Endothelial cell of umbilical vein (primary cell): ENCODE data around the gene OR2AE1. TPM values are rescaled to one million over a fixed set of nuclear protein-coding genes. Genes with fewer than 3 reads are reported as not detected.

Source experiments
- BruUV-seq: library from RNA; stranded (reverse); fragments of 400-500 nt; replicated peaks from 2 replicates; lab custom pipeline; 2021; lab: Mats Ljungman, UMichigan
- CTCF ChIA-PET: fragments of 300-600, 350-600 bp; sonication (Branson Sonifier 250); formaldehyde crosslinking; loops from one replicate; lab custom pipeline; 2021; ENCODE audit warnings: antibody characterized with exemption, inconsistent platforms; lab: Charles Lee
- POLR2A ChIA-PET: fragments of 300-600, 350-600 bp; sonication (Branson Sonifier 250); formaldehyde crosslinking; loops from one replicate; lab custom pipeline; 2021; ENCODE audit warnings: antibody characterized with exemption, inconsistent platforms; lab: Charles Lee
- DNase-seq: peaks from one replicate; pipeline ENCODE4 v3.0.0-alpha.2; 2011; ENCODE audit warnings: low read depth, low spot score
- FAIRE-seq: peaks from 2 replicates; lab custom pipeline; 2011; peaks lifted over from hg19 to GRCh38; lab: Jason Lieb, UNC
- H2AFZ ChIP-seq: 2 replicates; pipeline ENCODE4 v1.6.0; 2012; ENCODE audit warnings: low read depth, low read length, control low read depth, inconsistent platforms
- H3K27ac ChIP-seq: 2 replicates; pipeline ENCODE4 v1.5.1; 2011; ENCODE audit warnings: low read depth, mild to moderate bottlenecking, control low read depth, low read length, moderate library complexity; ENCODE audit not compliant: insufficient read depth
- H3K27me3 ChIP-seq, 2 experiments: 2 replicates each; pipeline versions ENCODE4 v1.6.0 to v1.6.1; 2011; ENCODE audit warnings: low read length in 2 of 2, mixed read lengths in 1 of 2; ENCODE audit not compliant: control insufficient read depth in 2 of 2, insufficient read depth in 2 of 2
- H3K36me3 ChIP-seq, 2 experiments: 2 replicates in 1 of 2; 3 replicates in 1 of 2; pipeline ENCODE4 v1.5.1; 2011; ENCODE audit warnings: low read length in 2 of 2, mild to moderate bottlenecking in 1 of 2, moderate library complexity in 1 of 2; ENCODE audit not compliant: control insufficient read depth in 2 of 2, insufficient read depth in 2 of 2; ENCODE audit errors: extremely low read depth in 1 of 2
- H3K4me1 ChIP-seq: 3 replicates; pipeline ENCODE4 v1.5.1; 2011; ENCODE audit warnings: mild to moderate bottlenecking, low read length; ENCODE audit not compliant: control insufficient read depth, insufficient read depth; ENCODE audit errors: extremely low read depth
- H3K4me2 ChIP-seq: 2 replicates; pipeline ENCODE4 v1.6.1; 2011; ENCODE audit warnings: low read length, control low read depth, mixed read lengths; ENCODE audit not compliant: insufficient read depth
- H3K4me3 ChIP-seq, 3 experiments: fragments of 200-600 bp in 1 of 3; sonication (generic), shearing (Covaris generic) in 1 of 3; replicated peaks in 1 of 3; 2 replicates each; pipeline ENCODE4 v1.5.1; 2011 to 2016; ENCODE audit warnings: control low read depth in 3 of 3, low read length in 3 of 3, mild to moderate bottlenecking in 2 of 3, inconsistent platforms in 1 of 3, low read depth in 1 of 3, moderate library complexity in 1 of 3; ENCODE audit not compliant: insufficient read depth in 1 of 3
- H3K79me2 ChIP-seq: 2 replicates; pipeline ENCODE4 v1.6.0; 2012; ENCODE audit warnings: low read length, inconsistent platforms; ENCODE audit not compliant: control insufficient read depth, insufficient read depth
- H3K9ac ChIP-seq: replicated peaks from 2 replicates; pipeline ENCODE3; 2011; ENCODE audit warnings: low read length, control low read depth; ENCODE audit not compliant: insufficient read depth; ENCODE audit errors: extremely low read depth
- H3K9me1 ChIP-seq: replicated peaks from 3 replicates; pipeline ENCODE4 v1.6.0; 2011; ENCODE audit warnings: mild to moderate bottlenecking, low read length; ENCODE audit not compliant: control insufficient read depth, insufficient read depth; ENCODE audit errors: extremely low read depth
- H3K9me3 ChIP-seq: replicated peaks from 2 replicates; pipeline ENCODE4 v1.5.1; 2012; ENCODE audit warnings: low read length, inconsistent platforms; ENCODE audit not compliant: control insufficient read depth, insufficient read depth
- H4K20me1 ChIP-seq: replicated peaks from 2 replicates; pipeline ENCODE3; 2011; ENCODE audit warnings: mild to moderate bottlenecking, low read length; ENCODE audit not compliant: control insufficient read depth, insufficient read depth; ENCODE audit errors: extremely low read depth
- CTCF ChIP-seq, 2 donors: IDR thresholded peaks; 1 replicate in 1 of 2; 2 replicates in 1 of 2; pipeline ENCODE4 v1.5.1; 2011; ENCODE audit warnings: low read length in 2 of 2, mild to moderate bottlenecking in 2 of 2, moderate library complexity in 2 of 2, control low read depth in 1 of 2, inconsistent platforms in 1 of 2, low read depth in 1 of 2; ENCODE audit not compliant: insufficient read depth in 1 of 2; ENCODE audit errors: extremely low read depth in 1 of 2
- EZH2 ChIP-seq: IDR thresholded peaks from 2 replicates; pipeline ENCODE4 v1.6.1; 2012; ENCODE audit warnings: borderline replicate concordance, low read depth, mild to moderate bottlenecking, moderate library complexity, low read length, inconsistent platforms; ENCODE audit not compliant: severe bottlenecking
- FOS ChIP-seq: IDR thresholded peaks from 2 replicates; pipeline ENCODE4 v1.6.1; 2011; ENCODE audit warnings: mild to moderate bottlenecking, low read length, moderate library complexity, borderline replicate concordance; ENCODE audit not compliant: insufficient read depth
- GATA2 ChIP-seq: IDR thresholded peaks from 2 replicates; pipeline ENCODE4 v1.7.0; 2011; ENCODE audit warnings: low read depth, mild to moderate bottlenecking, moderate library complexity, mixed read lengths, low read length; ENCODE audit not compliant: insufficient read length, insufficient read depth
- JUN ChIP-seq: IDR thresholded peaks from 2 replicates; pipeline ENCODE4 v1.6.1; 2011; ENCODE audit warnings: borderline replicate concordance, low read depth; ENCODE audit not compliant: insufficient read length, insufficient read depth
- MAX ChIP-seq: IDR thresholded peaks from 2 replicates; pipeline ENCODE4 v1.6.1; 2011; ENCODE audit not compliant: insufficient read depth, insufficient read length
- MYC ChIP-seq: IDR thresholded peaks from one replicate; pipeline ENCODE4 v1.6.1; 2011; ENCODE audit warnings: mild to moderate bottlenecking, low read depth, low read length
- POLR2A ChIP-seq: IDR thresholded peaks from 2 replicates; pipeline ENCODE4 v1.6.1; 2012; ENCODE audit warnings: low read depth, mild to moderate bottlenecking, control low read depth, low read length
- POLR2AphosphoS5 ChIP-seq: IDR thresholded peaks from 2 replicates; pipeline ENCODE4 v1.6.1; 2012; ENCODE audit warnings: low read depth, mild to moderate bottlenecking, control low read depth, low read length, moderate library complexity; ENCODE audit not compliant: insufficient read depth
- dilution Hi-C: fragments of 300-500 bp; cut with MboI; formaldehyde crosslinking; loops from one replicate; pipeline ENCODE4 v1.15.0; 2019; ENCODE audit warnings: low sequenced_read_pairs; ENCODE audit not compliant: extremely low pct_ligation_motif_present
- intact Hi-C: fragments of 100-400 bp; cut with micrococcal nuclease; formaldehyde crosslinking; loops from one replicate; pipeline ENCODE4 v1.10.0; 2022
- polyA plus RNA-seq, 4 experiments: library from polyadenylated mRNA; depleted of rRNA in 3 of 4; stranded (reverse) in 3 of 4; unstranded in 1 of 4; fragments of >200 nt; gene quantifications; 2 replicates each; pipeline versions ENCODE4 v1.2.1 to v1.2.3, GENCODE V29; 2011 to 2012; ENCODE audit warnings: missing spikeins in 1 of 4
- total RNA-seq: library from RNA; stranded (reverse); gene quantifications from 2 replicates; pipeline ENCODE4 v1.2.3, GENCODE V29; 2021

Gene OR2AE1
- total and polyA plus RNA-seq, 2 donors (not counting 3 experiments of a cell fraction or from before 2014, with no cell fraction given): 0.18 TPM; not detected in 1

GRCh38 chr7:99835189-99835588 is 41.6 kb downstream of the OR2AE1 start:
- FAIRE-seq: no peak
- Histone ChIP-seq H3K9me1 (no peaks in the 10 kb centered on the region), H3K27me3 (peaks cover 21 to 30% of the 10 kb centered on the region in 2 experiments), H3K4me2 (no peak overlapping the region), H3K4me3 (no peak overlapping the region), H3K4me1 (no peaks in the 10 kb centered on the region), H3K79me2 (no peaks in the 10 kb centered on the region), H4K20me1 (no peaks in the 10 kb centered on the region), H3K27ac (no peak overlapping the region), H3K36me3 (no peaks in the 10 kb centered on the region), H3K9me3 (no peaks in the 10 kb centered on the region), H3K9ac (no peak overlapping the region), H2AFZ (no peak overlapping the region)
- TF ChIP-seq MYC (no peak), POLR2AphosphoS5 (no peak), GATA2 (no peak), CTCF (IDR thresholded peaks at IDR 0.05; ENCODE audit: extremely low read depth in 1 of 2, insufficient read depth in 1 of 2, low read depth in 1 of 2, low read length in 2 of 2) (no peak), JUN (no peak), EZH2 (no peak), MAX (no peak), FOS (no peak), POLR2A (no peak)
- no peak for DNase-seq
- intact Hi-C loops (no loop called here), dilution Hi-C loops (no loop called here)
- ChIA-PET POLR2A (no interaction called here), CTCF (no interaction called here)
- no TSS peak for BruUV-seq
